HT1080 (cell line): ENCODE data around the gene C4orf50. TPM values are rescaled to one million over a fixed set of nuclear protein-coding genes. Genes with fewer than 3 reads are reported as not detected.
A peak's percentile ranks its signal among the peaks of the same experiment; 100 is the strongest.

Experiments used
- DNase-seq: peaks from one replicate; pipeline ENCODE4 v3.0.0-alpha.2; 2015; ENCODE audit warnings: low read depth
- total RNA-seq: library from RNA; depleted of rRNA; stranded (reverse); fragments of >200 nt; shearing (Covaris generic); gene quantifications from 2 replicates; pipeline ENCODE4 v1.2.3, GENCODE V29; 2014

C4orf50 gene
- total RNA-seq, 1 experiment from 2014 or later, result not detected

GRCh38 chr4:6044276-6044675 lies 26.0 kb upstream of the C4orf50 start:
- no peak for DNase-seq

DNA sequence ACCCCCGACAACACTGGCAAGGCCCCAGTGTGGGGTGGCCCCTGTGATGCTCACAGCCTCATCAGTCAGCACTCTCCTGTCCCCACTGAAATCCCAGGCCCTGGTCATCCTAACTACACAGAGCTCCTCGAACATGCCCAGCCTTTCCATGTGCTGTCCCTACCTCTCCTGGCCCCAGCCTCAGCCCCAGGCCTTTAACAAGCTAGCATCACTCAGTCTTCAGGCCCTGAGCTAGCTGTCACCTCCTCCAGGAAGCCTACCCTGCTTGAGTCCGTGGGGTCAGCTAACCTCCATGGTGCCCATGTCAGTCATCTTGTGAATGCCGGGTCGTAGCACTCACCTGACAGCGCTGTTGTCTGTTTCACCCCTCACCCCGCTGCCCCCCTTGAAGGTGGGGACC lies 25.6 kb upstream of the C4orf50 start:
- no peak for DNase-seq

- DNase-seq, result no peak
These were observed 25.0 kb upstream of the C4orf50 start for GRCh38 chr4:6043188-6043587.

GRCh38 chr4:6042293-6043063 lies 24.2 kb upstream of the C4orf50 start:
- DNase-seq, result no peak

- DNase-seq, result no peak
These were observed 23.6 kb upstream of the C4orf50 start for GRCh38 chr4:6041800-6042199.

- no peak for DNase-seq
These were observed 20.5 kb upstream of the C4orf50 start for GRCh38 chr4:6038711-6039110.

DNA sequence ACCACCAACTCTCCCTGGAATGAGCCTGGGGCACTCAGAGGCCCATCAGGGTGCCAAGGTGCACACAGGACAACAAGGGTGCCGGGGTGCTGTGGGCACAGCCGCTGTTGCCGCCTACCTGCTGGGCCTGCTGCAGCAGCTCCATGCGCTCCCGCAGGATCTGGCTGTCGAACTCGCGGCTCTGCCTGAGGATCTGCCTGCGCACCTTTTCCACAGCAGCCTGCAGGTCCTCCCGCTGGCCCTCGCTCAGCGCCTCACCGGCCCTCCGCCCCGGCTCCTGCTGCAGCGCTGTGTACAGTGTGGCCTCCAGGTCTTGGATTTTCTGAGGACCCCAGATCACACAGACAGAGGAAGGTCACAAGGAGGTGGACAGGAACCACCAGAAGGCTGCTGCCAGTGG lies 17.6 kb upstream of the C4orf50 start:
- DNase-seq, result no peak

DNA sequence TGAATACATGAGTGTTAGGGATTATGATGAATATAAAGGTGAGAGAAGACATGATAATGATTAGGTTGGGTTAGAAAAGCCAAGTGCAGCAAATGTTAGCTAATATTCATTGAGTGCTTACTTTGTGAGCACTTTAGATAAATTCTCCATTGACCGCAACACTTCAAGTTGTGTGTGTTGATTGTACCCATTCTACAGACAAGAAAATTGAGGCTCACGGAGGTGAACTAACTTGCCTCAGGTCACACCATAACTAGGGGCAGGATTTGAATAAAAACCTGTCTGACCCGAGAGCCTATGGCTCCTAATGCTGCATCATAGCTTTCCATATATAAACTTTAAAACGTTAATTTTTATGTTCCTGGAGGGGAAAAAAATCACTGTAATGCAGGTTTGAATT lies 15.2 kb upstream of the C4orf50 start:
- no peak for DNase-seq

GRCh38 chr4:6032249-6033244 lies 14.3 kb upstream of the C4orf50 start:
- DNase-seq, result no peak

DNA sequence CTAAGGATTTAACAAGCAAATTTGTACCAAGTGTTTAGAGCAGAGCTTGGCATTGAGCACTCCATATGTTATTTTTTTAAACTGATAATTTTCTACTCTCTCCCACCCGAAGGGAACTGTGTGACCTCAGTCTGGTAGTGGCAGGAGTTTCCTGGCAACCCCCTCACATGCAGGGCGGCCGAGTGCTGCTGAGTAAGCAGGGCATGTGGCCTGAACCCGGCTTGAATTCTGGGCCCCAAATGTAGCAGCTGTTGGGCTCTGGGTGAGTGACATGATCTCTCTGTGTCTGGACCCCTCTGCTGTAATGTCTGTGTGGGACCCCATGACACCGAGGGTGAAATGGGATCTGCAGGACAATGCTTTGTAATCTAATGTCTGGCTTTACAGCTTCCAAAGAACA lies 13.6 kb upstream of the C4orf50 start:
- no peak for DNase-seq

DNA sequence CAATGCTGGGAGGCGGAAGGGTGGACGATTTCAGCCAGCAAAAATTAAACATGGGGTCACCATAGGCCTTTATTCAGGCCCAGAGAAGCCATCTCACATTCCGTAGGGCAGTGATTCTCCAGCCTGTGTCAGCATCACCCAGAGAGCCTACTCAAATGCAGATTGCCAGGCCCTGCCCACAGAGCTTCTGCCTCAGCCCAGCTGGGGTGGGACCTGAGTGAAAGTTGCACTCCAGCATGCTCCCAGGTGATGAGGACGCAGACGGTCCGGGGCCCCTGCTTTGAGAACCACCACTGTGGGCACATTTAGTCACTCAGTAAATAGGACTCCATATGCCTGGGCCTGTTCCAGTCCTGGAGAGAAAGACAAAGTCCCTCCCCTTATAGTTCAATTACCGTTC lies 12.4 kb upstream of the C4orf50 start:
- DNase-seq, result no peak

DNA sequence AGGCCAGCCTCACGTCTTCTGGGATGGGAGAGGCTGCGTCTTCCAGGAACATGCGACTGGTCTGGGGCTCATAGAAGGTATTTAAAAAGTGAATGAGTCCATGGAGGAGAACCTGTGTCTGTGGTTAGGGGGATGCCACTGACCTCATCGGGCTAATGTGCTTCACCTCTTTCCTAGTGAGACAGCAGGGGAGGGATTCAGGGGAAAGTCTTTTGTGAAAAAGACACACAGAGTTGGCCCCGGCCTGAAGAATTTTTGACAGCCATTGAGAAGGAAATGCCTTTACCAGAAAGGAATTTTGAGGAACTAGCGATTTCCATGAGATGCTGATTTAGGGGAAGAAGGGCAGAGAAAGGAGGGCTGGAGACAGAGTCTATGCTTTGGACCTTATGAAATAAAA lies 11.0 kb upstream of the C4orf50 start:
- no peak for DNase-seq

GRCh38 chr4:6028168-6028567 lies 9.9 kb upstream of the C4orf50 start:
- DNase-seq, result no peak

DNA sequence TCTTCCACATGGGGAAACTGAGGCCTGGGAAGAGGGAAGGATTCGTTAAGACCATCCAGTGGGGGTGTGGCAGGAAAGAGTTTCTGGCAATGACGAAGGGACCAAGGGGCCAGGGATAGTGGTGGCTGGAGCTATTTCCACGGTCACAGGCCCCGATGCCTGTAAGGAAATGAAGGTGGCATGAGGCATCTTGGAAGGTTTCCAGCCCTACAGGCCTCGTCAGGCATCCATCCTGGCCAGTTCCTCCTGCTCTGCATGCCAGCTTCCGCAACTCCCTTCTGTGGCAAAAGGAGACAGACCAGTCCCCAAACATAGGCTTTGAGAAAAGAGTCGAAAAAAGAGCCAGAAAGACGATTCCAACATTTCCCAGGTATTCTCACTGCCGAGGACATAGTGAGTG lies 9.2 kb upstream of the C4orf50 start:
- no peak for DNase-seq

DNA sequence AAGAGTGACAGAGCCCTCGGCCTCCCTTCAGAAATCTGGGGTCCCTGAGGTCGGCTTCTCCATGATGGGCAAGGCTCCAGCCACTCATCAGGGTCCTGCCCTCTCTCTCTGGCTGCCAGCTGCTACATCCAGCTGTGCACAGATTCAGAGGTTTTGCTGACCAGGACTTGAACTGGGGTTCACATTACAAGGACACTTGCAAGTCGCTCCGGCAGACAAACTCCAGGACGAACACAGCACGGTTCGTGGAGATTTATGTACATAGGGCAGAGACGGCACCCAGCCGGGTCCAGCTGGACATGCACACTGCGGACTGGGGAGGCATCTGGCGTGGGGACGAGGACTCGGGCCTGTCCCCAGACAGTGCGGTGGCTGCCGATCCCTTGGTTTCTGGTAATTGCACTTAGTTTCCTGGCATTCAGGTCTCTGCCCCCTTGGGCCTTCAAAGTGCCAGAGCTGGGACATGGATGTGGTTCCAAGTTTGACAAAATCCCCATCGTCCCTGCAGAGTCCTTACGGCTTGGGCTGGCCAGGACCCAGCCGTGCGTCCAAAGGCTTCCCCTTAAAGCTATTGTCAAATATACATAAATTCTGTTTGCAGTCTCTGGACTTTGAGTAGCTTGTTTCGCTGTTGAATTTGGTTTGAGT lies 6.2 kb upstream of the C4orf50 start:
- no peak for DNase-seq

DNA sequence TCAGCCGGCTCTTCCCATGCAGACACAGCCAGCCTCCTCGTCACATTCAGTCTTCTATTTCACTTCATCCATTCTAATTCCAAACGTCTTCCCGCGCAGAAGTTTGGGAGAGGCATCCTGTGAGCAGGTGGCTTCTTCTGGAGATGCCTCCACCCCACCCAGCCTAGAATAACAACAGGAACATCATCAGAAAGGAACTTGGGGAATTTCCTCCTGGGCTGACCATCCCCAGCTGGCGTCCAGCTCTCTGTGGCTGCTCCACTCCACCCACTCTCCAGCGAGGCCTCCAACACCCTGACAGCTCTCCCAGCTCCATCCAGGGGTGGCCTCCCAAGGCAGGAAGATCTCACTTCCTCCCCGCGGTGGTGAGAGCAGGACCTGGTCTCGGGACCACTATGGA lies 5.5 kb upstream of the C4orf50 start:
- DNase-seq, result peak; percentile 38

- no peak for DNase-seq
These were observed 4.5 kb upstream of the C4orf50 start for GRCh38 chr4:6022607-6023288.

DNA sequence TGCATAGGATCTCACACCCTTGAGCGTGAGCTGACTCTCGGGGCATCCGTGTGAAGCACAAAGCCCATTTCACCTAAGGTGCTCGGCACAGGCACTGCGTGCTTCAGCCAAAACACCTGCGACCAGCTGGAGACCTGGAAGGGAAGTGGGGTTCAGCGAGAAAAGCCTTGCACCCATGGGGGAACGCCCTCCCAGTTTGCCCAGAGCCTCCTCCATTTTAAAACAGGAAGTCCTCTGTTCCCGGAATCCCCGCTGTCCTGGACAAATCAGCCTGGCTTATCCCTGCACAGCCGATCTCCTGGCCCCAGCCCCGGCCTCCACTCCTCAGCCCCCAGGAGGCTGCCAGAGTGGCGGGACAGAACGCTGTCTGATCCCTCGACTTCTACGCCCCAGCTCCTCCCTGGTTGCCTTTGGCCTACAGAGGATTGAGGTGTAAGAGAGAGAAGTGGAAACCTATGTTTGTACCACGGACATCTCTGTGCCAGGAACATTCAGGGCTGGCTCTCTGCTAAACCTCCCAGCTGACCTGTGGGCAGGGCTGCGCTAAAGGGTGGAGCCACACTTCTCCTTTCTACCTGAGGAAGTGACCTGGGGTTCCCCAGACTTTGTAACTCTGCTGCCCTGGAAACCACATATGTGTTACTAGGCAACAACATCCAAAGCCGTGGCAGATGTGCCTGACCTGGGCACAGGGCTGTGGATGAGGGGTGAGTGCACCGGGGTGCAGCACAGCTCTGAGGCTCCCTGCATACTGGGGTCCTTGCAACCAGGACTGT lies 3.8 kb upstream of the C4orf50 start:
- DNase-seq, result no peak

DNA sequence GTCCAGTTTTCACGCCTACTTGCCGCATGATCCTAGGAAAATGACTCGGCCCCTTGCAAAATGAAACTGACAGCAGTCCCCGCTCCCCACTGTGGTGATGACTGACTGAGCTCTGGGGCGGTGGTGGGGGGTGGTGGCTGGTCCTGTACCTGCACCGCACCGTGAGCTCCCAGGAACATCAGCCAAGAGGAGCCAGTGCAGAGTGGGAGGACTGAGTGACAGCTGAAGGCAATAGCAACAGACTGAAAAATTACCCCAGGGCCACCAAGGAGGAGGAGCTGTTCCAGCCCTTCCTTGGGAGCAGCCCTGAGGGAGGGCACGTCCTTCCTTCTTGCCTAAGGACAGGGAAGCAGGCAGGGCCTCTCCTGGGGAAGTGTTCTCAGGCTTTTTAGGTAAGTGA lies 2.4 kb upstream of the C4orf50 start:
- DNase-seq, result no peak
